ENCODE data around the gene MAD2L1BP. TPM values are rescaled to one million over a fixed set of nuclear protein-coding genes. Genes with fewer than 3 reads are reported as not detected.

Gene MAD2L1BP
- total and polyA plus RNA-seq, 2 of the 4 experiments (the other 2 are of a cell fraction) = 28.1 to 50.2 TPM

DNA sequence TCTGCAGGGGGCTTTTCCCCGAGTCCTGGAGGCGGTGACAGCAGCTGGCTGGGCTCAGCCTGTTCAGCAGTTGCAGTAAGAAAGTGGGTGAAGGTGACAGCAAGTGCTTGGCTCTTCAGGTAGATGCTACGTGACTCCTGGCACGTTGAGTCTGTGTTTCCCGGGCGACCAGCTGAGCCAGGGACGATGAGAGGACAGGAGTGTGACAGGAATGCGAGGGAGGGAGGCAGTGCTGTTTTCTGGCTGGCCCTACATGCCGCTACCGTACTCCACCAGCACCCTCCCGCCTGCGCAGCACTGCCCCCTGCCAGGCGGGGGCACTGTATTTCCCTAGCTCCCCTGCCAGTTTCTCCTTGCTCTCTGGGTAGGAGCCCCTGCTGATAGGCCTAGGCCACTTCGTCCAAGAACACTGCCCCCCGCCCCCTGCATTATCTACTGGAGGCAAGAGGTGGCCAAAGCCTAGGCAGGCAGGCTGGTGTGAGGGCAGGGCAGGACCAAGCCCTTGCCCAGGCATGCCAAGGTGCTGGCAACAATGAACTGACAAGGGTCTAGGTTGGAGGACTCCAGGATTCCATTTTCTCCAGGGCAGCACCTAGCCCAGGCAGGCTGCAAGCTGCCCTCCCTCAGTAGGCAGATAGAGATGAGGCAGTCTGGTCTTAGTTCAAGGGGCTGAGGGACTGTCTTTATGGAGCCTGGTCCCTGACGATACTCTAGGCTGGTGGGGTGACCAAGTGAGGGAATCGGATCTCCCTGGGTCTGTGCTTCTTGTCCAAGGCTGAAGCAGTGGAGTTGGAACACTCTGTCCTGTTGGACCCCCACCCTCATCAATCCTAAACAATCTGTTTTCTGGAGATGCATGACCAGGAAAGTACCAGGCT lies 32.8 kb downstream of the MAD2L1BP start:
- no peaks in the 10 kb centered on the region; the same call in 1 of the 2 replicates for H4K20me1 ChIP-seq (ENCODE audit: insufficient read depth, low read length)
- H3K18ac ChIP-seq (ENCODE audit: low read depth, low read length) = peak overlapping the region; percentile 17; the same call in 1 of the 2 replicates
- peak overlapping the region; percentile 14 for H2BK5ac ChIP-seq (ENCODE audit: low read depth, low read length, poor library complexity, severe bottlenecking)
- H2AK9ac ChIP-seq (replicated peaks; ENCODE audit: low read depth, low read length, poor library complexity) = peak overlapping the region; percentile 66
- H2BK15ac ChIP-seq (ENCODE audit: low read depth, low read length) = no peak overlapping the region; the same call in 1 of the 3 replicates
- H2BK120ac ChIP-seq (ENCODE audit: low read depth, low read length) = no peak overlapping the region; the same call in 1 of the 2 replicates
- peak overlapping the region; percentile 31 for H3K4ac ChIP-seq (ENCODE audit: low read depth, low read length)
- no peak overlapping the region for H3K4me2 ChIP-seq (ENCODE audit: low read depth, low read length)
- H3K56ac ChIP-seq (ENCODE audit: extremely low read depth, insufficient read depth, low read length) = no peak overlapping the region
- H2AK5ac ChIP-seq (ENCODE audit: low read depth, low read length) = peak overlapping the region; percentile 70
- peak overlapping the region; percentile 35 for H2AFZ ChIP-seq (replicated peaks; ENCODE audit: low read length, poor library complexity)
- H3K9me1 ChIP-seq (ENCODE audit: insufficient read depth, low read length) = peaks cover 20% of the 10 kb centered on the region; the same call in 1 of the 2 replicates
- peak; percentile 36 for DNase-seq
- dilution Hi-C loops (cut with HindIII; ENCODE audit: low sequenced_read_pairs, unreplicated experiment) (no loop called here), in situ Hi-C loops (cut with MboI; ENCODE audit: low sequenced_read_pairs) (loop anchor here (5.0 kb wide), 2 partner anchors 99 to 414 kb away; no protein-coding TSS in a partner anchor), intact Hi-C loops (cut with micrococcal nuclease) (loop anchor here (10.0 kb wide), 1 partner anchor 286 kb away; no protein-coding TSS in a partner anchor)
- peak; percentile 53 for ATAC-seq (ENCODE audit: low read depth)
- H4K8ac ChIP-seq (ENCODE audit: low read depth in 2 of 2, low read length in 2 of 2) = peak overlapping the region; percentile 45 to 62; a peak in 3 of 4 replicates
- CTCF ChIA-PET = interaction anchor here (0.5 to 1.2 kb wide), 5 partner anchors 92 to 413 kb away, joined by 3 to 4 read pairs (median 3); no protein-coding TSS in a partner anchor
- BruUV-seq (replicated peaks) = no TSS peak
- POLR2A ChIA-PET (ENCODE audit: unreplicated experiment) = interaction anchor here (0.6 kb wide), 1 partner anchor 101 kb away, joined by 3 read pairs; no protein-coding TSS in a partner anchor
- no peak overlapping the region for H2BK20ac ChIP-seq (ENCODE audit: low read depth, low read length)
- H3K27me3 ChIP-seq (ENCODE audit: control insufficient read depth, insufficient read depth, low read length) = no peaks in the 10 kb centered on the region
- 0 out of 2 replicates have a peak overlapping the region, but pooled peaks have one; percentile 28 for H3K23ac ChIP-seq (ENCODE audit: low read depth, low read length)
- H3K4me1 ChIP-seq (ENCODE audit: control insufficient read depth, insufficient read depth, low read length) = peaks cover 17% of the 10 kb centered on the region
- no peak overlapping the region for H3K4me3 ChIP-seq (ENCODE audit: insufficient read depth, low read depth, low read length)
- H4K5ac ChIP-seq (ENCODE audit: low read depth, low read length) = peak overlapping the region; percentile 45
- 41% methylated on average over 2 of the region's 17 CpGs; no CpG with 5 or more reads in 1 of the 2 experiments for WGBS, 2 experiments (ENCODE audit: extremely low coverage in 2 of 2, insufficient read length in 1 of 2)
- H3K36me3 ChIP-seq (ENCODE audit: control insufficient read depth, insufficient read depth, low read length) = peaks cover 19% of the 10 kb centered on the region; the same call in 1 of the 2 replicates
- H3K27ac ChIP-seq (ENCODE audit: insufficient read depth, low read length) = no peak overlapping the region
- H3K14ac ChIP-seq (replicated peaks; ENCODE audit: low read depth, low read length) = peak overlapping the region; percentile 20; the same call in 1 of the 2 replicates
- H4K91ac ChIP-seq (ENCODE audit: insufficient read depth, low read depth, low read length) = peak overlapping the region; percentile 25; the same call in 1 of the 2 replicates
- H3K79me1 ChIP-seq (ENCODE audit: low read depth in 1 of 2, low read length in 2 of 2) = no peaks in the 10 kb centered on the region
- no peaks in the 10 kb centered on the region for H3K9me3 ChIP-seq (ENCODE audit: control insufficient read depth, insufficient read depth, low read length)
- peak overlapping the region; percentile 32; the same call in 1 of the 2 replicates for H3K9ac ChIP-seq (ENCODE audit: low read depth, low read length)
- TF ChIP-seq SMC3 (IDR thresholded peaks at IDR 0.05; ENCODE audit: low read depth, low read length) (peak; percentile 26; the same call in 1 of the 2 replicates), MAZ (IDR thresholded peaks at IDR 0.05; ENCODE audit: borderline replicate concordance, low read depth, low read length) (peak; percentile 46; the same call in 1 of the 2 replicates), NFE2L2 (IDR thresholded peaks at IDR 0.05; ENCODE audit: low read depth, low read length) (no peak), CHD1 (IDR thresholded peaks at IDR 0.05; ENCODE audit: low read depth, low read length) (no peak), CEBPB (IDR thresholded peaks at IDR 0.05; ENCODE audit: low read depth, low read length) (no peak), MAFK (IDR thresholded peaks at IDR 0.05; ENCODE audit: low read depth, low read length) (no peak), MXI1 (IDR thresholded peaks at IDR 0.05; ENCODE audit: borderline replicate concordance, low read depth, low read length) (no peak), RCOR1 (IDR thresholded peaks at IDR 0.05; ENCODE audit: insufficient replicate concordance, low read length) (no peak), RAD21 (IDR thresholded peaks at IDR 0.05; ENCODE audit: low read length) (peak; percentile 31), FOS (IDR thresholded peaks at IDR 0.05; ENCODE audit: low read depth, low read length) (no peak), POLR2A (IDR thresholded peaks at IDR 0.05; ENCODE audit: low read depth, low read length) (0 out of 2 replicates have a peak, but pooled peaks have one; percentile 29), BHLHE40 (IDR thresholded peaks at IDR 0.05; ENCODE audit: low read depth, low read length) (no peak), RFX5 (IDR thresholded peaks at IDR 0.05; ENCODE audit: low read depth, low read length) (no peak)
- TF ChIP-seq, protein P1, sequence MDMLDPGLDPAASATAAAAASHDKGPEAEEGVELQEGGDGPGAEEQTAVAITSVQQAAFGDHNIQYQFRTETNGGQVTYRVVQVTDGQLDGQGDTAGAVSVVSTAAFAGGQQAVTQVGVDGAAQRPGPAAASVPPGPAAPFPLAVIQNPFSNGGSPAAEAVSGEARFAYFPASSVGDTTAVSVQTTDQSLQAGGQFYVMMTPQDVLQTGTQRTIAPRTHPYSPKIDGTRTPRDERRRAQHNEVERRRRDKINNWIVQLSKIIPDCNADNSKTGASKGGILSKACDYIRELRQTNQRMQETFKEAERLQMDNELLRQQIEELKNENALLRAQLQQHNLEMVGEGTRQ (IDR thresholded peaks at IDR 0.05; ENCODE audit: low read depth, low read length) = no peak
- TF ChIP-seq, protein P2, sequence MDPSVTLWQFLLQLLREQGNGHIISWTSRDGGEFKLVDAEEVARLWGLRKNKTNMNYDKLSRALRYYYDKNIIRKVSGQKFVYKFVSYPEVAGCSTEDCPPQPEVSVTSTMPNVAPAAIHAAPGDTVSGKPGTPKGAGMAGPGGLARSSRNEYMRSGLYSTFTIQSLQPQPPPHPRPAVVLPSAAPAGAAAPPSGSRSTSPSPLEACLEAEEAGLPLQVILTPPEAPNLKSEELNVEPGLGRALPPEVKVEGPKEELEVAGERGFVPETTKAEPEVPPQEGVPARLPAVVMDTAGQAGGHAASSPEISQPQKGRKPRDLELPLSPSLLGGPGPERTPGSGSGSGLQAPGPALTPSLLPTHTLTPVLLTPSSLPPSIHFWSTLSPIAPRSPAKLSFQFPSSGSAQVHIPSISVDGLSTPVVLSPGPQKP (IDR thresholded peaks at IDR 0.05; ENCODE audit: borderline replicate concordance, low read depth, low read length) = no peak

Data from IMR-90 (cell line).